ENCODE measurements around the gene PGA5.

GRCh38 chr11:61193596-61193995 lies 47.4 kb upstream of the PGA5 start:
- TF ChIP-seq CTCF (IDR thresholded peaks at IDR 0.05; ENCODE audit: insufficient read depth, low read length, poor library complexity, severe bottlenecking) (no peak), EZH2phosphoT487 (conservative IDR thresholded peaks at IDR 0.05; ENCODE audit: low read length) (no peak)

Measured in SU-DHL-6 (cell line).